Ascending aorta (tissue), 2 donors: Measurements from ENCODE around the gene SLC9A1. TPM values are rescaled to one million over a fixed set of nuclear protein-coding genes. Genes with fewer than 3 reads are reported as not detected.

Experiments
- DNase-seq, 2 donors: peaks; one replicate each; pipeline ENCODE4 v3.0.0-alpha.2; 2019; ENCODE audit warnings: low spot score in 2 of 2
- H3K27ac ChIP-seq, 2 donors: fragments of 200-600 bp; sonication (generic); one replicate each; pipeline ENCODE4 v1.5.1; 2016 to 2017; ENCODE audit warnings: mild to moderate bottlenecking in 1 of 2
- H3K27me3 ChIP-seq: fragments of 200-600 bp; sonication (generic); one replicate; pipeline ENCODE4 v1.5.1; 2017
- H3K36me3 ChIP-seq, 2 donors: fragments of 200-600 bp; sonication (generic); one replicate each; pipeline ENCODE4 v1.5.1; 2016
- H3K4me1 ChIP-seq, 2 donors: fragments of 200-600 bp; sonication (generic); one replicate each; pipeline ENCODE4 v1.5.1; 2016 to 2017; ENCODE audit warnings: mild to moderate bottlenecking in 1 of 2
- H3K4me3 ChIP-seq, 2 donors: fragments of 200-600 bp; sonication (generic); one replicate each; pipeline ENCODE4 v1.5.1; 2016 to 2017; ENCODE audit warnings: mild to moderate bottlenecking in 1 of 2
- H3K9me3 ChIP-seq, 2 donors: fragments of 200-600 bp; sonication (generic); one replicate each; pipeline ENCODE4 v1.5.1; 2016
- CTCF ChIP-seq, 3 experiments: fragments of 200-600 bp in 2 of 3; fragments of 450-650 bp in 1 of 3; sonication (generic) in 2 of 3; IDR thresholded peaks; one replicate each; pipeline ENCODE4 v1.5.1; 2016 to 2019; ENCODE audit warnings: antibody characterized with exemption in 3 of 3, mild to moderate bottlenecking in 1 of 3, moderate library complexity in 1 of 3
- intact Hi-C: fragments of 100-400 bp; cut with DNase I; formaldehyde crosslinking; loops from one replicate; pipeline ENCODE4 v1.15.1; 2023
- total RNA-seq: library from RNA; depleted of rRNA; stranded (reverse); fragments of >200 nt; gene quantifications from one replicate; pipeline ENCODE4 v1.1.0, GENCODE V29; 2016

SLC9A1 gene
- total RNA-seq, 1 donor from 2014 or later, result 22.0 TPM

- H3K27ac ChIP-seq, result no peak overlapping the region
- no peaks in the 10 kb centered on the region for H3K4me1 ChIP-seq
- intact Hi-C loops, result no loop called here
- H3K4me3 ChIP-seq, result no peak overlapping the region
- no peak for TF ChIP-seq CTCF (IDR thresholded peaks at IDR 0.05)
- H3K9me3 ChIP-seq, result peaks cover 0 to 11% of the 10 kb centered on the region in 2 donors
- no peaks in the 10 kb centered on the region for H3K27me3 ChIP-seq
- H3K36me3 ChIP-seq, result no peaks in the 10 kb centered on the region
- no peak for DNase-seq
These were observed 70.8 kb downstream of the SLC9A1 start for GRCh38 chr1:27084107-27084506.

- no peak for DNase-seq
- H3K4me3 ChIP-seq, result no peak overlapping the region
- H3K27me3 ChIP-seq, result no peaks in the 10 kb centered on the region
- no peaks in the 10 kb centered on the region for H3K36me3 ChIP-seq
- no peak overlapping the region for H3K27ac ChIP-seq
- no peaks in the 10 kb centered on the region for H3K4me1 ChIP-seq
- no peak for TF ChIP-seq CTCF (IDR thresholded peaks at IDR 0.05)
- no peaks in the 10 kb centered on the region for H3K9me3 ChIP-seq
- intact Hi-C loops, result no loop called here
These were observed 77.0 kb downstream of the SLC9A1 start for GRCh38 chr1:27077968-27078367.

GRCh38 chr1:27076803-27077202, 78.1 kb downstream of the SLC9A1 start:
- H3K9me3 ChIP-seq, result no peaks in the 10 kb centered on the region
- no peak for TF ChIP-seq CTCF (IDR thresholded peaks at IDR 0.05)
- H3K4me1 ChIP-seq, result no peaks in the 10 kb centered on the region
- DNase-seq, result no peak
- H3K36me3 ChIP-seq, result no peaks in the 10 kb centered on the region
- intact Hi-C loops, result no loop called here
- no peak overlapping the region for H3K4me3 ChIP-seq
- no peak overlapping the region for H3K27ac ChIP-seq
- H3K27me3 ChIP-seq, result no peaks in the 10 kb centered on the region

- H3K36me3 ChIP-seq, result no peaks in the 10 kb centered on the region
- no peak overlapping the region for H3K4me3 ChIP-seq
- H3K9me3 ChIP-seq, result no peaks in the 10 kb centered on the region
- H3K27ac ChIP-seq, result no peak overlapping the region
- no peak for TF ChIP-seq CTCF (IDR thresholded peaks at IDR 0.05)
- DNase-seq, result no peak
- no peaks in the 10 kb centered on the region for H3K4me1 ChIP-seq
- intact Hi-C loops, result no loop called here
- no peaks in the 10 kb centered on the region for H3K27me3 ChIP-seq
These were observed 80.6 kb downstream of the SLC9A1 start for GRCh38 chr1:27074175-27074780.

GRCh38 chr1:27071049-27071416, 83.9 kb downstream of the SLC9A1 start:
- Histone ChIP-seq H3K27ac (no peak overlapping the region), H3K36me3 (no peaks in the 10 kb centered on the region), H3K4me1 (no peaks in the 10 kb centered on the region), H3K4me3 (no peak overlapping the region), H3K9me3 (no peaks in the 10 kb centered on the region), H3K27me3 (no peaks in the 10 kb centered on the region)
- intact Hi-C loops, result no loop called here
- TF ChIP-seq CTCF (IDR thresholded peaks at IDR 0.05), result no peak
- no peak for DNase-seq
